Measurements from ENCODE around the gene WNT9A.

- no peak for TF ChIP-seq CTCF (conservative IDR thresholded peaks at IDR 0.05; ENCODE audit: low read length)
- no peak for TF ChIP-seq EZH2phosphoT487 (IDR thresholded peaks at IDR 0.05; ENCODE audit: borderline replicate concordance, low read depth, low read length)
Observed at GRCh38 chr1:227935826-227936225, 11.9 kb downstream of the WNT9A start.
